MM.1S (cell line): Measurements from ENCODE around the gene KIAA0825.

Source experiments
- CTCF ChIP-seq: fragments of 300-600 bp; sonication (generic); IDR thresholded peaks from 2 replicates; pipeline ENCODE4 v1.5.1; 2016; ENCODE audit warnings: antibody characterized with exemption, low read length, mixed read lengths
- EZH2 ChIP-seq: fragments of 300-600 bp; sonication (generic); optimal IDR thresholded peaks from 2 replicates; pipeline ENCODE3; 2017; ENCODE audit warnings: low read depth, mild to moderate bottlenecking, antibody characterized with exemption, low read length, mixed read lengths
- EZH2phosphoT487 ChIP-seq: fragments of 300-600 bp; sonication (generic); IDR thresholded peaks from 2 replicates; pipeline ENCODE4 v1.6.1; 2018; ENCODE audit warnings: antibody characterized with exemption, low read length

- TF ChIP-seq CTCF (no peak), EZH2 (no peak), EZH2phosphoT487 (no peak)
Measured at GRCh38 chr5:94523018-94523417, 95.4 kb downstream of the KIAA0825 start.
